Suprapubic skin (tissue), 3 donors: Measurements from ENCODE around the gene HNRNPC.

Experiments
- CTCF ChIP-seq, 2 donors: fragments of 200-600 bp in 1 of 2; fragments of 450-650 bp in 1 of 2; sonication (generic) in 1 of 2; IDR thresholded peaks; one replicate each; pipeline ENCODE4 v1.5.1; 2016 to 2019; ENCODE audit warnings: antibody characterized with exemption in 2 of 2, mild to moderate bottlenecking in 1 of 2, moderate library complexity in 1 of 2
- POLR2A ChIP-seq, 2 donors: fragments of 450-650 bp; IDR thresholded peaks; one replicate each; pipeline ENCODE4 v1.6.1; 2017; ENCODE audit warnings: antibody characterized with exemption in 2 of 2, mild to moderate bottlenecking in 2 of 2, moderate library complexity in 2 of 2

- no peak for TF ChIP-seq CTCF (IDR thresholded peaks at IDR 0.05)
- TF ChIP-seq POLR2A (IDR thresholded peaks at IDR 0.05), result no peak
Observed at GRCh38 chr14:21227150-21227549, 42.1 kb downstream of the HNRNPC start.
